Subcutaneous adipose tissue (tissue), 4 donors: ENCODE results near the gene CTNNAL1. TPM values are rescaled to one million over a fixed set of nuclear protein-coding genes. Genes with fewer than 3 reads are reported as not detected.

Experiments used
- CTCF ChIP-seq: fragments of 450-650 bp; IDR thresholded peaks from one replicate; pipeline ENCODE4 v1.5.1; 2016; ENCODE audit warnings: low read depth, mild to moderate bottlenecking, control low read depth, antibody characterized with exemption, moderate library complexity
- total RNA-seq, 4 donors: library from RNA; depleted of rRNA; stranded (reverse); fragments of >200 nt; gene quantifications; one replicate each; pipeline ENCODE4 v1.1.0, GENCODE V29; 2016

Gene CTNNAL1
- total RNA-seq, 4 donors from 2014 or later, result 24.5 to 58.5 (median 37.1) TPM

GRCh38 chr9:109047259-109047658 lies 34.0 kb upstream of the CTNNAL1 start:
- TF ChIP-seq CTCF, result no peak

- TF ChIP-seq CTCF, result no peak
These were observed 33.0 kb upstream of the CTNNAL1 start for GRCh38 chr9:109046346-109046745.

- TF ChIP-seq CTCF, result no peak
These were observed 30.3 kb upstream of the CTNNAL1 start for GRCh38 chr9:109043578-109043977.

- no peak for TF ChIP-seq CTCF
These were observed 27.3 kb upstream of the CTNNAL1 start for GRCh38 chr9:109040571-109040970.

GRCh38 chr9:109039539-109039938 lies 26.2 kb upstream of the CTNNAL1 start:
- no peak for TF ChIP-seq CTCF

GRCh38 chr9:109037946-109038715 lies 24.8 kb upstream of the CTNNAL1 start:
- no peak for TF ChIP-seq CTCF

- no peak for TF ChIP-seq CTCF
These were observed 23.7 kb upstream of the CTNNAL1 start for GRCh38 chr9:109036744-109037680.
